K562 (cell line): ENCODE data around the gene OPRD1. TPM values are rescaled to one million over a fixed set of nuclear protein-coding genes. Genes with fewer than 3 reads are reported as not detected.
A peak's percentile ranks its signal among the peaks of the same experiment; 100 is the strongest.

Experiments
- ARID2 ChIP-seq: fragments of 450-650 bp; IDR thresholded peaks from 2 replicates; pipeline ENCODE4 v1.6.1; 2017; ENCODE audit warnings: antibody characterized with exemption, mild to moderate bottlenecking
- BCL6 ChIP-seq: fragments of 250-450 bp; sonication (Bioruptor Pico); IDR thresholded peaks from 2 replicates; pipeline ENCODE4 v1.4.0; 2020
- E2F3 ChIP-seq: fragments of 250-450 bp; sonication (Bioruptor Pico); IDR thresholded peaks from 2 replicates; pipeline ENCODE4 v1.4.0; 2020; ENCODE audit warnings: mild to moderate bottlenecking
- FOXO4 ChIP-seq: fragments of 450-650 bp; formaldehyde crosslinking; IDR thresholded peaks from 2 replicates; pipeline ENCODE4 v1.4.0; 2020; ENCODE audit warnings: mild to moderate bottlenecking, moderate library complexity
- NR1H2 ChIP-seq: sonication (generic); formaldehyde crosslinking; IDR thresholded peaks from 2 replicates; pipeline ENCODE4 v1.4.0; 2020; ENCODE audit warnings: mild to moderate bottlenecking, missing genetic modification reagents
- PBX2 ChIP-seq, 2 experiments: IDR thresholded peaks in 1 of 2; conservative IDR thresholded peaks in 1 of 2; 2 replicates each; pipeline ENCODE4 v1.6.1; 2016; ENCODE audit warnings: low read depth in 2 of 2, mild to moderate bottlenecking in 1 of 2, missing compliant biosample characterization in 1 of 2, missing genetic modification characterization in 1 of 2, moderate library complexity in 1 of 2
- TOE1 ChIP-seq, 2 experiments: fragments of 450-650 bp in 1 of 2; sonication (generic) in 1 of 2; formaldehyde crosslinking in 1 of 2; IDR thresholded peaks; 2 replicates each; pipeline versions ENCODE4 v1.7.1 to v1.8.0; 2016 to 2022; ENCODE audit warnings: borderline replicate concordance in 2 of 2, mild to moderate bottlenecking in 2 of 2, antibody characterized with exemption in 1 of 2, inconsistent platforms in 1 of 2, low read depth in 1 of 2, missing genetic modification reagents in 1 of 2, moderate library complexity in 1 of 2
- ZNF408 ChIP-seq: fragments of 250-450 bp; sonication (Bioruptor Pico); IDR thresholded peaks from 2 replicates; pipeline ENCODE4 v1.4.0; 2020; ENCODE audit warnings: low read depth, mild to moderate bottlenecking, moderate library complexity
- ZNF512 ChIP-seq: IDR thresholded peaks from 2 replicates; pipeline ENCODE4 v1.6.1; 2016; ENCODE audit warnings: missing genetic modification characterization, missing compliant biosample characterization
- ZNF699 ChIP-seq: fragments of 250-450 bp; sonication (Bioruptor Pico); IDR thresholded peaks from 2 replicates; pipeline ENCODE4 v1.8.0; 2021; ENCODE audit warnings: mild to moderate bottlenecking, moderate library complexity; ENCODE audit not compliant: insufficient replicate concordance
- polyA plus RNA-seq, 8 experiments: library from polyadenylated mRNA; depleted of rRNA in 4 of 8; stranded (reverse) in 5 of 8; unstranded in 3 of 8; fragments of >200 nt; fragmentation: Nextera tagmentation in 2 of 8; fragmentation: Illumina TruSeq in 1 of 8; extraction: Ambion mirVana in 2 of 8; extraction: Trizol in 1 of 8; gene quantifications; 2 replicates each; pipeline versions ENCODE4 v1.2.1 to v1.2.3, GENCODE V29; 2011 to 2014; ENCODE audit warnings: inconsistent platforms in 1 of 8, missing spikeins in 1 of 8
- total RNA-seq, 7 experiments: library from RNA; depleted of rRNA in 6 of 7; stranded (reverse); fragments of >200 nt in 6 of 7; fragmentation: Illumina TruSeq in 2 of 7; extraction: Trizol in 2 of 7; gene quantifications; 2 replicates each; pipeline versions ENCODE4 v1.2.1 to v1.2.3, GENCODE V29; 2011 to 2021; ENCODE audit warnings: low replicate concordance in 1 of 7
- TF ChIP-seq, protein P1 (sequence below): fragments of 450-650 bp; IDR thresholded peaks from 2 replicates; pipeline ENCODE4 v1.7.1; 2018; ENCODE audit warnings: mild to moderate bottlenecking, low read depth; ENCODE audit not compliant: partially characterized antibody
- TF ChIP-seq, protein P2 (sequence below), 3 experiments: fragments of 200-800 bp in 1 of 3; fragments of 250-450 bp in 1 of 3; fragments of 450-650 bp in 1 of 3; sonication (Bioruptor Pico) in 1 of 3; sonication (Bioruptor generic) in 1 of 3; formaldehyde crosslinking in 1 of 3; IDR thresholded peaks; 2 replicates each; pipeline versions ENCODE4 v1.6.1 to v1.8.0; 2016 to 2022; ENCODE audit warnings: mild to moderate bottlenecking in 2 of 3, missing genetic modification characterization in 2 of 3, missing compliant biosample characterization in 1 of 3, moderate library complexity in 1 of 3

The OPRD1 gene
- total and polyA plus RNA-seq, 9 of the 15 experiments (the other 6 are each of a cell fraction or from before 2014, with no cell fraction given) = under 0.01 to 0.03 (median under 0.01) TPM; not detected in 6

DNA sequence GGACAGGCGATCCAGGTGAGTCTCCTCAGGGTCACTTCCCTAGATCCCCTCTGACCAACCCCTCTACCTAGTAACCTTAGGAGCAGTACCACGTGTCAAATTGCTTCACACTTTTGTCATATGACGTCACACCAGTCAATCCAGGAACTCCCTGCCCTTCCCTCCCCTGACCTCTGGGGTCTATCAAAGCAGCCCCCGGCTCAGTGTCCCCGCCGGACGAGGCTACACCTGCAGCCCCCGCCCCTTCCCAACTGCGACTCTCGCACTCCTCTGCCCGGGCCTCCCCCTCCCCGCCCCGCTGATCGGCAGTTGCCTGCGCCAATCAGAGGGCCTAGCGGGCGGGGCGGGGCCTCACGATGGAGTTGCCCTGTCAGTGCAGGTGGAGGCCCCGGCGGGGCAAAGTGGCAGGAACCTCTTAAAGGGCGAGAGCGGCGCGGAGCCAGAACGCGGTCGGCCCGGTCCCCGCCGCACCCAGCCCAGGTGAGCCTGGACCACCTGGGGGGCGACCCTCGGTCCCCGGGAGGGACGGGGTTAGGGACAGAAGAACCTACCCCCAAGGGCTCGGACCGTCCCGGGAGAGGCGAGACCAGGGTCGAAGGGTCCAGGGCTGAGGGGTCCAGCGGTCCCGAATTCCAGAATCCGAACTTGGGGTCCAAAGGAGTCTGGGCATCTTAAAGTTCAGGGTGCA is 74.9 kb downstream of the OPRD1 start (continued):
- TF ChIP-seq, protein P1, sequence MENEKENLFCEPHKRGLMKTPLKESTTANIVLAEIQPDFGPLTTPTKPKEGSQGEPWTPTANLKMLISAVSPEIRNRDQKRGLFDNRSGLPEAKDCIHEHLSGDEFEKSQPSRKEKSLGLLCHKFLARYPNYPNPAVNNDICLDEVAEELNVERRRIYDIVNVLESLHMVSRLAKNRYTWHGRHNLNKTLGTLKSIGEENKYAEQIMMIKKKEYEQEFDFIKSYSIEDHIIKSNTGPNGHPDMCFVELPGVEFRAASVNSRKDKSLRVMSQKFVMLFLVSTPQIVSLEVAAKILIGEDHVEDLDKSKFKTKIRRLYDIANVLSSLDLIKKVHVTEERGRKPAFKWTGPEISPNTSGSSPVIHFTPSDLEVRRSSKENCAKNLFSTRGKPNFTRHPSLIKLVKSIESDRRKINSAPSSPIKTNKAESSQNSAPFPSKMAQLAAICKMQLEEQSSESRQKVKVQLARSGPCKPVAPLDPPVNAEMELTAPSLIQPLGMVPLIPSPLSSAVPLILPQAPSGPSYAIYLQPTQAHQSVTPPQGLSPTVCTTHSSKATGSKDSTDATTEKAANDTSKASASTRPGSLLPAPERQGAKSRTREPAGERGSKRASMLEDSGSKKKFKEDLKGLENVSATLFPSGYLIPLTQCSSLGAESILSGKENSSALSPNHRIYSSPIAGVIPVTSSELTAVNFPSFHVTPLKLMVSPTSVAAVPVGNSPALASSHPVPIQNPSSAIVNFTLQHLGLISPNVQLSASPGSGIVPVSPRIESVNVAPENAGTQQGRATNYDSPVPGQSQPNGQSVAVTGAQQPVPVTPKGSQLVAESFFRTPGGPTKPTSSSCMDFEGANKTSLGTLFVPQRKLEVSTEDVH = peak; percentile 49
- TF ChIP-seq ZNF512 (tag) (no peak), BCL6 (no peak), FOXO4 (CRISPR knock-in tag) (no peak), PBX2 (CRISPR knock-in tag; IDR thresholded peaks at IDR 0.05; ENCODE audit: low read depth) (peak; percentile 91), PBX2 (tag; conservative IDR thresholded peaks at IDR 0.05; ENCODE audit: low read depth) (peak; percentile 98), ARID2 (no peak), NR1H2 (CRISPR knock-in tag) (no peak), ZNF699 (no peak), ZNF408 (CRISPR knock-in tag) (no peak), E2F3 (CRISPR knock-in tag) (no peak), TOE1 (IDR thresholded peaks at IDR 0.05; ENCODE audit: borderline replicate concordance) (peak; percentile 64; the same call in 1 of the 2 replicates), TOE1 (CRISPR knock-in tag; IDR thresholded peaks at IDR 0.05; ENCODE audit: borderline replicate concordance, low read depth) (no peak)
- TF ChIP-seq, protein P2, sequence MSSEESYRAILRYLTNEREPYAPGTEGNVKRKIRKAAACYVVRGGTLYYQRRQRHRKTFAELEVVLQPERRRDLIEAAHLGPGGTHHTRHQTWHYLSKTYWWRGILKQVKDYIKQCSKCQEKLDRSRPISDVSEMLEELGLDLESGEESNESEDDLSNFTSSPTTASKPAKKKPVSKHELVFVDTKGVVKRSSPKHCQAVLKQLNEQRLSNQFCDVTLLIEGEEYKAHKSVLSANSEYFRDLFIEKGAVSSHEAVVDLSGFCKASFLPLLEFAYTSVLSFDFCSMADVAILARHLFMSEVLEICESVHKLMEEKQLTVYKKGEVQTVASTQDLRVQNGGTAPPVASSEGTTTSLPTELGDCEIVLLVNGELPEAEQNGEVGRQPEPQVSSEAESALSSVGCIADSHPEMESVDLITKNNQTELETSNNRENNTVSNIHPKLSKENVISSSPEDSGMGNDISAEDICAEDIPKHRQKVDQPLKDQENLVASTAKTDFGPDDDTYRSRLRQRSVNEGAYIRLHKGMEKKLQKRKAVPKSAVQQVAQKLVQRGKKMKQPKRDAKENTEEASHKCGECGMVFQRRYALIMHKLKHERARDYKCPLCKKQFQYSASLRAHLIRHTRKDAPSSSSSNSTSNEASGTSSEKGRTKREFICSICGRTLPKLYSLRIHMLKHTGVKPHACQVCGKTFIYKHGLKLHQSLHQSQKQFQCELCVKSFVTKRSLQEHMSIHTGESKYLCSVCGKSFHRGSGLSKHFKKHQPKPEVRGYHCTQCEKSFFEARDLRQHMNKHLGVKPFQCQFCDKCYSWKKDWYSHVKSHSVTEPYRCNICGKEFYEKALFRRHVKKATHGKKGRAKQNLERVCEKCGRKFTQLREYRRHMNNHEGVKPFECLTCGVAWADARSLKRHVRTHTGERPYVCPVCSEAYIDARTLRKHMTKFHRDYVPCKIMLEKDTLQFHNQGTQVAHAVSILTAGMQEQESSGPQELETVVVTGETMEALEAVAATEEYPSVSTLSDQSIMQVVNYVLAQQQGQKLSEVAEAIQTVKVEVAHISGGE (CRISPR knock-in tag; IDR thresholded peaks at IDR 0.05) = peak in 1 of 3 experiments; percentile 56; a peak in 2 of 6 replicates
